OCI-M2 (cell line): ENCODE measurements around the gene AGTPBP1.
"Not testable (repeated sequence)": the region's sequence is repeated elsewhere in the genome, so short reads cannot be mapped to it uniquely, and the experiment has no call there.

Experiments
- DNase-seq: peaks from one replicate; lab custom pipeline; 2025; ENCODE audit not compliant: unreplicated experiment; lab: John Stamatoyannopoulos, UW

AGTPBP1 gene

DNA sequence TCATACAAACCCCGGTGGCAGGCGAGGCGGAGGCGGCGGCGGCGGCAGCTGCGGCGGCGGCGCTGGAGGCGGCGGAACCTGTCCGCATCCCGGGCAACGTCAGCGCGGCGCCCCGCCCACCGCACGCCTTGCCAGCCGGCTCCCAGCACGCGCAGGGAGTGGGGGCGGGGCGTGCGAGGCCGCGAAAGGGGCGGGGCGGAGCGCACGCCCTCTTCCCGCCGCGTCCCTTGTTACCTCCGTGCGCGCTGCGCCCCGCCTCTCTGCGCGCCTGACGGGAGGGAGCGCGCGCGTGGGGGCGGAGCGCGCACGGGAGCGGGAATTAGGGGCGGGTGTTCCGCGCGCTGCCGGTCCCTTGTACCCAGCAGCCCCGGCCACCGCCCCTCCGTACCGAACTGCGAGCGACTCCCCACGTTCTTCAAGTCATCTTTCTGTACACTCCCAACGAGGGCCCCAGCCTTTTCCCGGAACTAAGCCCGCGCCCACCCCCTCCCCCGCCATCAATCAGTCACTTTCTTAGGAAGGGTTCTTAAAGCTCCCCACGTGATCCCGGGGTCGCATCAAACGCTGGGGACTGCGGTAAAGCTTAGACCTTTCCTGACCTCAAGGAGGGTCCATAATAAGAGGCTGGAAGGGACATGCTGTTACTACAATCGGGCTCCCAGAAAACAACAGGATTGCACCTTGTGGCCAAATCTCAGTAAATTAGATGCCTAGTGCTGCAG, at the start of gene AGTPBP1:
Gene AGTPBP1 (minus strand): TSS at position 80 of the 722 bp plus-strand sequence. CDS start 29,421 bp downstream, outside the sequence.
- peak; percentile 52 for DNase-seq

DNA sequence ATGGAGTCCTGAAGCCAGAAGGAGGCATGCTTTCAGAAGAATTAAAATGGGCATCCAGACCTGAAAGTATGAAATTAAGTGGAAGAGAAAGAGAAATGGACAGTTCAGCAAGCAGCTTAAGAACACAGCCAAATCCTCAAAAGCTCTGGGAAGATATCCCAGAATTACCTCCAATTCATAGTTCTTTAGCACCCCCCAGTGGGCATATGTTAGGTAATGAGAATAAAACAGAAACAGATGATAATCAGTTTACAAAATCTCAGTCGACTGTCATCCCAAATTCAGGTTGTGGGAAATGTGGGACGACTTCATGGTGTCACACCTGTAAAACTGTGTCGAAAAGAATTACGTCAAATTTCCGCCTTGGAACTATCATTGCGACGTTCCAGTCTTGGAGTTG, 44.4 kb upstream of the AGTPBP1 start:
- not testable (repeated sequence) for DNase-seq

- not testable (repeated sequence) for DNase-seq
Measured at GRCh38 chr9:85773844-85774243, 32.1 kb upstream of the AGTPBP1 start.

DNA sequence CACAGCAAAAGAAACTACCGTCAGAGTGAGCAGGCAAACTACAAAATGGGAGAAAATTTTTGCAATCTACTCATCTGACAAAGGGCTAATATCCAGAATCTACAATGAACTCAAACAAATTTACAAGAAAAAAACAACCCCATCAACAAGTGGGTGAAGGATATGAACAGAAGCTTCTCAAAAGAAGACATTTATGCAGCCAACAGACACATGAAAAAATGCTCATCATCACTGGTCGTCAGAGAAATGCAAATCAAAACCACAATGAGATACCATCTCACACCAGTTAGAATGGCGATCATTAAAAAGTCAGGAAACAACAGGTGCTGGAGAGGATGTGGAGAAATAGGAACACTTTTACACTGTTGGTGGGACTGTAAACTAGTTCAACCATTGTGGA, 20.0 kb upstream of the AGTPBP1 start:
- DNase-seq: not testable (repeated sequence)

DNA sequence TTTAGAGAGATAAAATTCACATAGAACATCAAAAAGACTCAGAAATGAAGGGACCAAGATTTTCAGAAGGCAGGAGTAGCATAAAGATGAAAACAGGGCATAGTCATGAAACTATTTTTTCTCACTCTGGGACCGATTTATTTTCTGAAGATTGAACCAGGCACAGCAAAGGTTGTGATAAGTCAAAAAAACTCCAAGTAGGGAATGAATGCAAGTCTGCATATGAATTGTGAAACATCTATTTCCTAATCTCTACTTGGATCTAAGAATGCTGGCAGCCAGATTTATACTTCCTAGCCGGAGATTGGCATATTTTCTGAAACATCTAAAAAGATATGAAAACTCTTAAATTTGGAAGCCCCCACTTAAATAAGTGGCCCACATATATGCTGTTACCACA, 16.0 kb upstream of the AGTPBP1 start:
- not testable (repeated sequence) for DNase-seq

GRCh38 chr9:85756216-85756615, 14.5 kb upstream of the AGTPBP1 start:
- not testable (repeated sequence) for DNase-seq

GRCh38 chr9:85746309-85746708, 4.6 kb upstream of the AGTPBP1 start:
- DNase-seq: no peak

DNA sequence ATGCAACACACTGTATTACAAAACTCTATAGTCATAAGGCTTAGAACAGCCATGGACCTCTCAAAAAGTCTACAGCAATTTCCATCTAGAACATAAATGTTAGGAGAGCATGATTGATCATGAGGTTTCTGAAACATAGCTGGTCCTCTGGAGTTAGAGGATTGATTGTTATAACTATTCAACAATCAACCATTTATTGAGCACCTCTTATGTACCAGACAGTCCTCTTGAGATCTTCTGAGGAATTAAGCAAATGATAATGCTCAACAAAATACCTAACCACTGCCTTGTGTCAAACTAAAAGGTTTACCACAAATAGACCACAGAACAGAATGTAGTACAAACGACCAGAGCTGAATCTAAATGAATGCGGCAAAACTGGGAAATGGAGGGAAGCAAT, 3.4 kb upstream of the AGTPBP1 start:
- DNase-seq: no peak

DNA sequence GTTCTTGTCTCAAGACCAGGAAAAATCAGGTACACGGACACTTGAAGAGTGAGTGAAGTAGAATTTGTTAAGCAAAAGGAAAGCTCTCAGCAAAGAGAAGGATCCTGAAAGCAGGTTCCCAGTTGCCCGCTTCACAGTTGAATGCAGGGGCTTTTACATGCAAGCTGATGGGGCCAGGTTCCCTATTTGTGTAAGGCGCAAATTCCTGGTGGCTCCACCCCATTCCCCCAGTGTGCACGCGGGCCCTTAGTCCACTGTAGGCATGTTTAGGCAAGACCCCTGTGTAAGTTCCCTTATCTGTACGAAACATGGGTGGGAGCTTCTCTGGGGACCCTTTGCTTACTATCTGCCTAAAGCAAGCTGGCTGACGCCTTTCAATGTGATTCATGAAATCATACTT, 2.7 kb upstream of the AGTPBP1 start:
- DNase-seq: no peak

DNA sequence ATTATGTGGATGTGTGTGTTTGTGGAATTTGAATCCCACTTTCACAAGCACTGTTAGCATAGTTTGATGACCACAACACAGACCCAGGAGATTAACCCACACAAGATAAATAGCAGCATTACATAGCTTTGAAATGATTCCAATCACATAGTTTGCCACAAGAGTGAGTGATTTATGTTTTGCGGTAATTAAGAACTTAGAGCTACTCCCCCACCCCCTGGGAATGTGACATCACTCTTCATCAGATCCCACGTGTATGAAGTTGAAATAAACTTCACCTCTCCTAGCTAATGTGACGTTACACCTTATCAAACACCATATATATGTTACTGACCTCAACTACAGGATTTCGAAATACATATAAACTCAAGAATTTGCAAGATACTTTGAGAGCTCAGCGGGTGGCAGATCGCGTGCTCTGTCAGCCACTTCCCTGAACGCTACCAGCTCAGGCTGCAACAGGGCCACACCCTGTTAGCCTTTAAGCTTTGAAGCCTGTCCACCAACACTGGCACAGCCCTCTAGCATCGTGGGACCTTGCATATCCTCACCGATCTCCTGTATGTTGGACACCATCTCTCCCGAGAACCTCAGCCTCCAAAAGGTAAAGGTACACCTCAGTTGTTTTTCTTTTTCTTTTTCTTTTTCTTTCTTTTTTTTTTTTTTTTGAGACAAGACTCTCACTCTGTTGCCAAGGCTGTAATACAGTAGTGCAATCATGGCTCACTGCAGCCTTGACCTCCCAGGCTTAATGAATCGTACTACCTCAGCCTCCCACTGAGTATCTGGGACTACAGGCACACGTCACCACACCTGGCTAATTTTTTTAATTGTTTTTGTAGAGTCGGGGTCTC, 1.7 kb upstream of the AGTPBP1 start:
- no peak for DNase-seq

DNA sequence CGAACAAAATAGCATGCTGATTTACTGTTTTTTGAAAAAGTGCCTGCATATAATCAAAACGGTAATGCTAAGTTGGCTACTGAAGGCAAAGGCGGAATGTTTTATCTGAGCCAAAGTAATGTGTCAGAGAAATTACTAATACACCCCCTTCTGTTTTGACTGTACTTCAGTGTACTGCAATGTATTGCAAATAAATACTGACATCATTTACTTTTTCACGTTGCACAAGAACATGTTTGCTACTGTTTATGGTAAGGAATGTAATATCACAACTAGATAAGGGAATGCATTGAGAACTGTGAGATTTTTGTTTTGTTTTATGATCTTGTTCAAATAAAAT, 813 bp upstream of the AGTPBP1 start:
- DNase-seq: no peak

- no peak for DNase-seq
Measured at GRCh38 chr9:85741095-85741874, 469 bp downstream of the AGTPBP1 start.

DNA sequence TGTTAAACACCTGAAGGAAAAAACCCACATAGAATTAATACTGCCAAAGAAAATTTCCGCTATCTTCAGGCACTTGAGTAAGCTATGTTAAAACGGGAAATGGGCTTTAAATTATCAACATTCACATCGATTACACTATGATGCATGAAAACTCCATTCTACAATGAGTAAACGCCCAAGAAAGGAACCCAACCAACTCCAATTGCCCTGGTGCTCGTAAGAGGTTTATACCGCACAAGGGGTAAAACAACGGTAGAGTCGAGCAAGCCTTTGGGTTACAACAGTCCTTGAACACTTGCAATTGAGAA, 1.0 kb downstream of the AGTPBP1 start:
- no peak for DNase-seq

- DNase-seq: no peak
Measured at GRCh38 chr9:85738509-85738908, 3.2 kb downstream of the AGTPBP1 start.

DNA sequence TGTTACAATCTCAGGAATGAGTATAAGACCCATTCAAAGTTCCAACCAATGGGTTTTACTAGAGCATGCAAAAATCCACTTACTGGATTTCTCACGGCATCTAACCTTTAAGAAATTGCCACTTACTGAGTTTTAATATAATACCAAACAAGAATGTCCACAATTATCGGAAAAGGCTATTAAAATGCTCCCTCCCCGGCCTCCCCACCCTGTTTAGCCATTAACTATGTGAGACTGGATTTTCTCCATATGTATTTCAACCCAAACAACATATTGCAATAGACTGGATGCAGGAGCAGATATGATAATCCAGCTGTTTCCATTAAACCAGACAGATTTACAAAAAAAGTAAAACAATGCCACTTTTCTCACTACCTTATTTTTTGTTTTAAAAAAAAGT, 4.1 kb downstream of the AGTPBP1 start:
- DNase-seq: no peak

- no peak for DNase-seq
Measured at GRCh38 chr9:85730916-85731630, 10.7 kb downstream of the AGTPBP1 start.

- no peak for DNase-seq
Measured at GRCh38 chr9:85729882-85730281, 11.9 kb downstream of the AGTPBP1 start.

GRCh38 chr9:85727500-85727899, 14.3 kb downstream of the AGTPBP1 start:
- no peak for DNase-seq

GRCh38 chr9:85726737-85727136, 15.0 kb downstream of the AGTPBP1 start:
- no peak for DNase-seq

DNA sequence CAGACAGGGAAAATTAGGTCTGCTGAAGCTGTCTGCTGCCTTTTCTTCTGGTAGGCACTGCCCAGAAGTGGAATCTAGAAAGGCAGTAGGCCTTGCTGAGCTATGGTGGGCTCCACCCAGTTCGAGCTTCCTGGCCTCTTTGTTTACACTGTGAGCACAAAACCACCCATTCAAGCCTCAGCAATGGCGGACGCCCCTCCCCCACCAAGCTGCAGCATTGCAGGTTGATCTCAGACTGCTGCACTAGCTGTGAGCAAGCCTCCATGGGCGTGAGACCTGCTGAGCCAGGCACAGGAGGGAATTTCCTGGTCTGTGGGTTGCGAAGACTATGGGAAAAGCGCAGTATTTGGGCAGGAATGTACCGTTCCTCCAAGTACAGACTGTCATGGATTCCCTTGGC, 18.5 kb downstream of the AGTPBP1 start:
- DNase-seq: no peak

DNA sequence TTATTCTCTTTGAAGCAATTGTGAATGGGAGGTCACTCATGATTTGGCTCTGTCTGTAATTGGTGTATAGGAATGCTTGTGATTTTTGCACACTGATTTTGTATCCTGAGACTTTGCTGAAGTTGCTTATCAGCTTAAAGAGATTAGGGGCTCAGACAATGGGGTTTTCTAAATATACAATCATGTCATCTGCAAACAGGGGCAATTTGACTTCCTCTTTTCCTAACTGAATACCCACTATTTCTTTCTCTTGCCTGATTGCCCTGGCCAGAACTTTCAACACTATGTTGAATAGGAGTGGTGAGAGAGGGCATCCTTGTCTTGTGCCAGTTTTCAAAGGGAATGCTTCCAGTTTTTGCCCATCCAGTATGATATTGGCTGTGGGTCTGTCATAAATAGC, 22.3 kb downstream of the AGTPBP1 start:
- DNase-seq: not testable (repeated sequence)
